HL-60 (cell line): Measurements from ENCODE around the gene WFS1.

Source experiments
- CTCF ChIP-seq: IDR thresholded peaks from one replicate; pipeline ENCODE4 v1.5.1; 2011; ENCODE audit warnings: low read length, control low read depth, inconsistent platforms; ENCODE audit not compliant: insufficient read depth
- GABPA ChIP-seq: IDR thresholded peaks from 2 replicates; pipeline ENCODE4 v1.6.1; 2012; ENCODE audit warnings: low read depth
- POLR2AphosphoS5 ChIP-seq: IDR thresholded peaks from 2 replicates; pipeline ENCODE4 v1.6.1; 2012; ENCODE audit warnings: low read depth
- REST ChIP-seq: IDR thresholded peaks from 2 replicates; pipeline ENCODE4 v1.6.1; 2012; ENCODE audit warnings: low read depth; ENCODE audit not compliant: insufficient replicate concordance
- SPI1 ChIP-seq: IDR thresholded peaks from 2 replicates; pipeline ENCODE4 v1.6.1; 2012; ENCODE audit warnings: low read depth, mild to moderate bottlenecking, borderline replicate concordance

- TF ChIP-seq CTCF (no peak), POLR2AphosphoS5 (no peak), REST (no peak), SPI1 (no peak), GABPA (no peak)
Measured at GRCh38 chr4:6272863-6273660, 3.4 kb downstream of the WFS1 start.
